HepG2 (cell line): ENCODE results near the gene ARVCF. TPM values are rescaled to one million over a fixed set of nuclear protein-coding genes. Genes with fewer than 3 reads are reported as not detected.

Experiments used
- CEBPZ ChIP-seq: IDR thresholded peaks from 2 replicates; pipeline ENCODE4 v1.6.1; 2012; ENCODE audit warnings: low read length, improper control_type of control experiment
- DPF2 ChIP-seq: sonication (generic); formaldehyde crosslinking; IDR thresholded peaks from 2 replicates; pipeline ENCODE4 v1.4.0; 2020; ENCODE audit warnings: mild to moderate bottlenecking, low read depth, missing genetic modification reagents, borderline replicate concordance
- FOXK1 ChIP-seq: sonication (generic); formaldehyde crosslinking; IDR thresholded peaks from 2 replicates; pipeline ENCODE4 v1.4.0; 2020; ENCODE audit warnings: low read depth, missing genetic modification reagents, borderline replicate concordance
- HDAC1 ChIP-seq: sonication (generic); formaldehyde crosslinking; IDR thresholded peaks from 2 replicates; pipeline ENCODE4 v1.5.1; 2020; ENCODE audit warnings: mild to moderate bottlenecking, missing genetic modification reagents
- HMG20A ChIP-seq: IDR thresholded peaks from 2 replicates; pipeline ENCODE4 v1.6.1; 2016; ENCODE audit warnings: borderline replicate concordance
- HNF4G ChIP-seq, 2 experiments: sonication (generic) in 1 of 2; formaldehyde crosslinking in 1 of 2; IDR thresholded peaks; 2 replicates each; pipeline versions ENCODE4 v1.4.0 to v1.6.1; 2011 to 2020; ENCODE audit warnings: borderline replicate concordance in 2 of 2, low read depth in 2 of 2, mild to moderate bottlenecking in 2 of 2, low read length in 1 of 2, missing genetic modification reagents in 1 of 2, moderate library complexity in 1 of 2
- JUNB ChIP-seq: sonication (generic); formaldehyde crosslinking; IDR thresholded peaks from 2 replicates; pipeline ENCODE4 v1.8.0; 2022; ENCODE audit warnings: missing genetic modification reagents, mild to moderate bottlenecking, borderline replicate concordance
- KLF16 ChIP-seq, 2 experiments: sonication (generic) in 1 of 2; formaldehyde crosslinking in 1 of 2; IDR thresholded peaks; 2 replicates each; pipeline versions ENCODE4 v1.6.1 to v1.8.0; 2016 to 2023; ENCODE audit warnings: missing genetic modification reagents in 2 of 2, missing compliant biosample characterization in 1 of 2
- MBD4 ChIP-seq: IDR thresholded peaks from 2 replicates; pipeline ENCODE4 v1.6.1; 2012; ENCODE audit warnings: low read length, inconsistent platforms, borderline replicate concordance
- MED1 ChIP-seq: sonication (generic); formaldehyde crosslinking; IDR thresholded peaks from 2 replicates; pipeline ENCODE4 v1.4.0; 2020; ENCODE audit warnings: missing genetic modification reagents
- NFRKB ChIP-seq: fragments of 450-650 bp; IDR thresholded peaks from 2 replicates; pipeline ENCODE4 v1.6.1; 2017
- TBX2 ChIP-seq: sonication (generic); formaldehyde crosslinking; IDR thresholded peaks from 2 replicates; pipeline ENCODE4 v1.5.0; 2020; ENCODE audit warnings: missing genetic modification reagents, mild to moderate bottlenecking, borderline replicate concordance
- YEATS2 ChIP-seq: sonication (generic); formaldehyde crosslinking; IDR thresholded peaks from 2 replicates; pipeline ENCODE4 v1.4.0; 2020; ENCODE audit warnings: missing genetic modification reagents, borderline replicate concordance
- ZBTB1 ChIP-seq: sonication (generic); formaldehyde crosslinking; IDR thresholded peaks from 2 replicates; pipeline ENCODE4 v1.4.0; 2020; ENCODE audit warnings: missing genetic modification reagents, borderline replicate concordance
- ZBTB33 ChIP-seq: sonication (generic); formaldehyde crosslinking; IDR thresholded peaks from 2 replicates; pipeline ENCODE4 v1.4.0; 2020; ENCODE audit warnings: missing genetic modification reagents
- ZMYM2 ChIP-seq: sonication (generic); formaldehyde crosslinking; IDR thresholded peaks from 2 replicates; pipeline ENCODE4 v1.8.0; 2022; ENCODE audit warnings: mild to moderate bottlenecking, missing genetic modification reagents
- ZMYM3 ChIP-seq: sonication (generic); formaldehyde crosslinking; IDR thresholded peaks from 2 replicates; pipeline ENCODE4 v1.5.1; 2020; ENCODE audit warnings: mild to moderate bottlenecking, missing genetic modification reagents
- ZNF644 ChIP-seq: IDR thresholded peaks from 2 replicates; pipeline ENCODE4 v1.6.1; 2016; ENCODE audit warnings: low read depth
- ZNF782 ChIP-seq: sonication (generic); formaldehyde crosslinking; IDR thresholded peaks from 2 replicates; pipeline ENCODE4 v1.4.0; 2020; ENCODE audit warnings: missing genetic modification reagents, mild to moderate bottlenecking, borderline replicate concordance
- polyA plus RNA-seq, 8 experiments: library from polyadenylated mRNA; depleted of rRNA in 3 of 8; stranded (reverse) in 7 of 8; unstranded in 1 of 8; fragments of >200 nt; fragmentation: Illumina TruSeq in 4 of 8; extraction: Trizol in 4 of 8; gene quantifications; 2 replicates each; pipeline versions ENCODE4 v1.2.1 to v1.2.3, GENCODE V29; 2011 to 2016; ENCODE audit warnings: low read depth in 4 of 8, missing spikeins in 1 of 8, mixed read lengths in 1 of 8; ENCODE audit not compliant: insufficient read depth in 1 of 8
- total RNA-seq, 5 experiments: library from RNA; depleted of rRNA; stranded (reverse); fragments of >200 nt; fragmentation: Illumina TruSeq; extraction: Trizol; gene quantifications; 2 replicates each; pipeline ENCODE4 v1.2.3, GENCODE V29; 2016; ENCODE audit warnings: low read depth in 1 of 5

ARVCF gene
- total and polyA plus RNA-seq, 2 of the 13 experiments (the other 11 are each of a cell fraction or from before 2014, with no cell fraction given) = 16.4 to 17.7 TPM

GRCh38 chr22:19937616-19938473 is 78.8 kb downstream of the ARVCF start (continued):
- TF ChIP-seq HDAC1 (CRISPR knock-in tag) = peak; percentile 31; the same call in 1 of the 2 replicates
- 0 out of 2 replicates have a peak, but pooled peaks have one; percentile 25 for TF ChIP-seq HNF4G (IDR thresholded peaks at IDR 0.05; ENCODE audit: borderline replicate concordance, low read depth, low read length)
- no peak for TF ChIP-seq HNF4G (CRISPR knock-in tag; IDR thresholded peaks at IDR 0.05; ENCODE audit: borderline replicate concordance, low read depth)
- 0 out of 4 replicates have a peak, but pooled peaks of 1 of the 2 experiments have one; percentile 51 for TF ChIP-seq KLF16 (CRISPR knock-in tag; IDR thresholded peaks at IDR 0.05)
- no peak; the same call in 1 of the 2 replicates for TF ChIP-seq MED1 (CRISPR knock-in tag)
- TF ChIP-seq FOXK1 (CRISPR knock-in tag) = peak; percentile 59; the same call in 1 of the 2 replicates
- TF ChIP-seq YEATS2 (CRISPR knock-in tag) = no peak
- TF ChIP-seq DPF2 (CRISPR knock-in tag) = peak; percentile 59
- no peak for TF ChIP-seq ZNF782
- peak; percentile 32; the same call in 1 of the 2 replicates for TF ChIP-seq TBX2 (CRISPR knock-in tag)
- TF ChIP-seq ZNF644 (CRISPR knock-in tag) = 0 out of 2 replicates have a peak, but pooled peaks have one; percentile 23
- TF ChIP-seq CEBPZ = no peak
- TF ChIP-seq MBD4 = no peak
- TF ChIP-seq NFRKB = no peak
- TF ChIP-seq ZMYM3 (CRISPR knock-in tag) = no peak
- TF ChIP-seq ZBTB33 = 0 out of 2 replicates have a peak, but pooled peaks have one; percentile 40
- TF ChIP-seq ZBTB1 (CRISPR knock-in tag) = no peak
- TF ChIP-seq ZMYM2 (CRISPR knock-in tag) = no peak
- no peak for TF ChIP-seq JUNB (CRISPR knock-in tag)
- peak; percentile 31; the same call in 1 of the 2 replicates for TF ChIP-seq HMG20A (CRISPR knock-in tag)
